ENCODE results near the gene UBXN1.

- TF ChIP-seq POLR2AphosphoS5 (IDR thresholded peaks at IDR 0.05; ENCODE audit: low read depth, low read length), result peak; percentile 90
- no peak for TF ChIP-seq RAD21 (IDR thresholded peaks at IDR 0.05; ENCODE audit: low read depth)
- TF ChIP-seq EZH2phosphoT487 (IDR thresholded peaks at IDR 0.05; ENCODE audit: borderline replicate concordance), result no peak
These were observed 48.4 kb upstream of the UBXN1 start, which contains the start of gene HNRNPUL2 for GRCh38 chr11:62727165-62727871.

Data from HCT116 (cell line).